KMS-11 (cell line): ENCODE data around the gene DNAJB8.

Source experiments
- H2AFZ ChIP-seq: fragments of 200-600 bp; sonication (generic); 2 replicates; pipeline ENCODE4 v1.6.1; 2016; ENCODE audit warnings: antibody characterized with exemption, mixed run types, low read depth
- H3K27ac ChIP-seq: fragments of 200-600 bp; sonication (generic); 2 replicates; pipeline ENCODE4 v1.6.1; 2016; ENCODE audit warnings: mild to moderate bottlenecking, mixed run types
- H3K27me3 ChIP-seq: fragments of 200-600 bp; sonication (generic); 2 replicates; pipeline ENCODE4 v1.6.1; 2017; ENCODE audit warnings: mild to moderate bottlenecking, low read depth, mixed run types, moderate library complexity; ENCODE audit not compliant: insufficient read depth
- H3K36me3 ChIP-seq: fragments of 200-600 bp; sonication (generic); 2 replicates; pipeline ENCODE4 v1.6.1; 2017; ENCODE audit warnings: mild to moderate bottlenecking, mixed run types; ENCODE audit not compliant: insufficient read depth
- H3K4me1 ChIP-seq: fragments of 200-600 bp; sonication (generic); 2 replicates; pipeline ENCODE4 v1.6.1; 2016; ENCODE audit warnings: mild to moderate bottlenecking, low read depth, mixed run types; ENCODE audit not compliant: poor library complexity, severe bottlenecking
- H3K4me2 ChIP-seq: fragments of 200-600 bp; sonication (generic); 2 replicates; pipeline ENCODE4 v1.7.0; 2016; ENCODE audit warnings: mild to moderate bottlenecking, mixed run types
- H3K4me3 ChIP-seq: fragments of 200-600 bp; sonication (generic); IDR thresholded peaks from 2 replicates; pipeline ENCODE4 v1.6.1; 2017; ENCODE audit warnings: low read depth, low read length, mixed read lengths; ENCODE audit not compliant: insufficient read depth
- H3K79me2 ChIP-seq: fragments of 200-600 bp; sonication (generic); 2 replicates; pipeline ENCODE4 v1.6.1; 2016; ENCODE audit warnings: low read depth, mixed run types; ENCODE audit not compliant: insufficient read depth
- H3K9ac ChIP-seq: fragments of 200-600 bp; sonication (generic); 2 replicates; pipeline ENCODE4 v1.6.1; 2016; ENCODE audit warnings: mild to moderate bottlenecking, mixed run types
- H4K20me1 ChIP-seq: fragments of 200-600 bp; sonication (generic); 2 replicates; pipeline ENCODE4 v1.6.1; 2016; ENCODE audit warnings: mild to moderate bottlenecking, mixed run types; ENCODE audit not compliant: insufficient read depth
- CTCF ChIP-seq: fragments of 200-600 bp; sonication (generic); conservative IDR thresholded peaks from 2 replicates; pipeline ENCODE4 v1.6.1; 2017; ENCODE audit warnings: low read depth, mild to moderate bottlenecking, antibody characterized with exemption, low read length, moderate library complexity, mixed read lengths

DNAJB8 gene

GRCh38 chr3:128413413-128414205, 53.1 kb downstream of the DNAJB8 start:
- TF ChIP-seq CTCF = no peak
- no peak overlapping the region for H2AFZ ChIP-seq
- H4K20me1 ChIP-seq = no peaks in the 10 kb centered on the region
- no peak overlapping the region for H3K9ac ChIP-seq
- no peak overlapping the region for H3K4me2 ChIP-seq
- no peaks in the 10 kb centered on the region for H3K79me2 ChIP-seq
- no peak overlapping the region for H3K4me3 ChIP-seq
- H3K36me3 ChIP-seq = no peaks in the 10 kb centered on the region
- H3K27me3 ChIP-seq = no peaks in the 10 kb centered on the region
- H3K4me1 ChIP-seq = no peaks in the 10 kb centered on the region
- H3K27ac ChIP-seq = no peak overlapping the region

- Histone ChIP-seq H3K9ac (no peak overlapping the region), H3K27ac (no peak overlapping the region), H2AFZ (no peak overlapping the region), H3K4me1 (no peaks in the 10 kb centered on the region), H3K4me2 (no peak overlapping the region), H3K27me3 (no peaks in the 10 kb centered on the region), H4K20me1 (no peaks in the 10 kb centered on the region), H3K79me2 (no peaks in the 10 kb centered on the region), H3K36me3 (no peaks in the 10 kb centered on the region), H3K4me3 (no peak overlapping the region)
- TF ChIP-seq CTCF = no peak
Observed at GRCh38 chr3:128413003-128413370, 53.7 kb downstream of the DNAJB8 start.
